Ishikawa (cell line): Measurements from ENCODE around the gene COL13A1.

Source experiments
- REST ChIP-seq: IDR thresholded peaks from 2 replicates; pipeline ENCODE4 v1.6.1; 2012; ENCODE audit warnings: low read depth, mild to moderate bottlenecking
- TAF1 ChIP-seq: IDR thresholded peaks from 2 replicates; pipeline ENCODE4 v1.6.1; 2012; ENCODE audit warnings: low read depth, mild to moderate bottlenecking
- TEAD4 ChIP-seq: IDR thresholded peaks from 2 replicates; pipeline ENCODE4 v1.6.1; 2012

GRCh38 chr10:69829775-69830174 is 28.1 kb downstream of the COL13A1 start:
- TF ChIP-seq TAF1 (no peak), REST (no peak), TEAD4 (no peak)
